Skin epidermis (tissue), 12 donors: ENCODE results near the gene HSD17B8.

Source experiments
- H3K27ac ChIP-seq, 21 experiments: fragments of 200-600 bp; sonication (generic) in 11 of 21; one replicate each; pipeline ENCODE4 v1.5.0; 2020; ENCODE audit warnings: mild to moderate bottlenecking in 3 of 21, inconsistent platforms in 2 of 21, moderate library complexity in 2 of 21
- H3K4me3 ChIP-seq, 7 experiments: fragments of 200-600 bp; sonication (generic) in 2 of 7; one replicate each; pipeline ENCODE4 v1.5.0; 2020; ENCODE audit warnings: inconsistent platforms in 2 of 7, mild to moderate bottlenecking in 2 of 7, moderate library complexity in 1 of 7

HSD17B8 gene

DNA sequence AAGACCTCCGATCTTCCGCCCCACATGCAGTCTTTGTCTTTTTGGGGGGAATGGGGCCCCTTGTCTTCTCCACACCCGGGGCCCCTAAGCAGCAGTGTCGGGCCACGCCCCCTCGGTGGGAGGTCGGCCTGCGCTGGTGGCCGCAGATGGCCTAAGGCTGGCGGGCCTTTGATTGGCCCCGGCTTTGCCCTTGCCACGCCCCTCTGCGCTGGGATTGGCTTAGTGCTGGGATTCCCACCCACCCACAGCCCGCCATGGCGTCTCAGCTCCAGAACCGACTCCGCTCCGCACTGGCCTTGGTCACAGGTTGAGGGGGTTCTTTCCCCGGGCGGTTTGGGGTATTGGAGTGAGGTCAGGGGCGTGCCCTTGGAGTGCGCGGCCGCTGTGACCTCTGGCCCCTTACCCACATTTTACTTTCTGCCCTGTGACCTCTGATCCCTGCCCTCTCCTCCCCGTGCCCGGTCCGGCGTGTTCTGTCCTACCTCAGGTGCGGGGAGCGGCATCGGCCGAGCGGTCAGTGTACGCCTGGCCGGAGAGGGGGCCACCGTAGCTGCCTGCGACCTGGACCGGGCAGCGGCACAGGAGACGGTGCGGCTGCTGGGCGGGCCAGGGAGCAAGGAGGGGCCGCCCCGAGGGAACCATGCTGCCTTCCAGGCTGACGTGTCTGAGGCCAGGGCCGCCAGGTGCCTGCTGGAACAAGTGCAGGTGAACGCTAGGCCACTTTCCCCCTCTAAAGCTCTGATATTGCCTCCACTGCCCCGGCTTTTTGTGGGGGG lies at the start of gene HSD17B8:
Gene HSD17B8 (plus strand): TSS at position 241 of the 776 bp plus-strand sequence. CDS start 14 bp downstream, at position 255.
- peak within 1 kb of the TSS; percentile 50 to 94 (median 79) for H3K27ac ChIP-seq
- H3K4me3 ChIP-seq: peak within 1 kb of the TSS; percentile 47 to 74 (median 61)

DNA sequence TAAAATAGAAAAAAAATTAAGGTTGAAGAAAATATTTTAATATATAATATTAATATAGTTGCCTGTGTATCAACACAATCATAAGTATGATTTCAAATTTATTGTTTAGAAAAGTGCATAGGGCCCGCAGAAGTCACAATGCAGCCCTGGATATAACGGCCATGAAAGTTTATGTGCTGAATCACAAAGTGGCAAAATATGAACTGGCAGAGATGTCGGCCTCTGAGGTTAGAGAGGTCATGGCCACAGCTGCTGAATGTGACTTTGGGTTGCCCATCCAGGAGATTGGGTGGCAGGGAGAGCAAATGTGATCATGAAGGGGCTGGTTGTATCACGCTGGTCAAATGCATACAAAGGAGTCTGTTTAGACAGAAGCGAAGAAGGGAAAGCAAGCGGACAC lies 47.9 kb upstream of the HSD17B8 start:
- no peak overlapping the region for H3K4me3 ChIP-seq
- H3K27ac ChIP-seq: no peak overlapping the region

DNA sequence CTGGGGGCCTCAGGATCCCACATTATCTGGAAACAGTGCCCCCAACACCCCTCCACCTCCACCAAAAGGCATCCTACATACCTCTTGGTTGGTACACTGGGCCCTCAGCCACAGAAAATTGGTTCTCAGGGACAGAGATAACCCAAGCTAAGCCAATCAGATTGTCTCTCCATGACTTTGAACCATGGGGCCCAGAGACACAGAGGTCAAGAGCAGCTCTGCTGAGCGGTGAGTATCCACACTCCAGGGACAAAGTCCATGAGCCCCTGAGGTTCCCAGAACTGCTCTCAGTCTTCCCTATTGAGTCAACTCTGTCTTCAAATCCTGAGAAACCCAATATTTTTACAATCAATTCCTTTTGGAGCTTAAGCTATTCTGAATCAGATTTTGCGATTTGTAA lies 47.5 kb upstream of the HSD17B8 start:
- Histone ChIP-seq H3K4me3 (no peak overlapping the region), H3K27ac (no peak overlapping the region)

DNA sequence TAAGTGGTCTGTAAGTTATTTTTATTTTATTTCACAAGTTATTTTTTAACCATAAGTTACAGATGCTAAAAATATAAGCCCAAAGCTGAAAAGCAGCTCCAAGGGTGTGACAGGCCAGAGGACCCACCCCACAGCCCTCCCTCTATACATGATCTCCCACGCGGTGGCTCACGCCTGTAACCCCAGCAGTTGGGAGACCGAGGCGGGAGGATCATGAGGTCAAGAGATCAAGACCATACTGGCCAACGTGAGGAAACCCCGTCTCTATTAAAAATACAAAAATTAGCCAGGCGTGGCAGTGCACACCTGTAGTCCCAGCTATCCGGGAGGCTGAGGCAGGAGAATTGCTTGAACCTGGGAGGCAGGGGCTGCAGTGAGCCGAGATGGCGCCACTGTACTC lies 44.4 kb upstream of the HSD17B8 start:
- H3K27ac ChIP-seq: peak overlapping the region in 1 of 21 experiments; percentile 47

DNA sequence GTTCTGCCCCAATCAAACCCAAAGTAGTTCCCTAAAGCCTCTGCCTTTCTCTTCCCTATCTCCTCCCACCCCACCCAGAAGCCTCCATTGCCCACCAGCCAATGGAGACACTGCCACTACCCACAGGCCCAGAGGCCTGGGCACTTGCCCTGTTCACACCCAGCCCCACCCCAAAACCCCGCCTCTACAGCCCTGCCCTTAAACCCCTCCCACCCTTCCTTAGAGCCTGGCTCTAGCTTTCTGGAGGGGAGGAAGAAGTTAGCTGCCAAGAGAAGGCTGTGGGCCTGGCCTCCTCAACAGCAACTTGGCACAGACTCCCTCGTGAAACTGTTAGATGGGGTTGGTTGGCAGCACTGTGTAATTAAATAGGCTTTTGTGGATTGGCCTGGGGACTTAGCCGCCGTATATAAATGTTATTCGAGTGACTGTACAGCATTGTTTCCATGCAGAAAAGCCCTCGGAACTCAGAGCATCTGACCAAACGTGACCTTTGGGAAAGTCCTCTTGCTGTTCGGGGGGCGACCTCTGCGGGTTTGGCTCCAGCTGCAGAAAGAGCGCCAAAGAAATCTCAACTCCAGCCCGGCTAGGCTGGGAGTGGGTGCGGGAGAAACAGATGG lies 43.6 kb upstream of the HSD17B8 start:
- H3K27ac ChIP-seq: peak overlapping the region in 12 of 21 experiments; percentile 8 to 76 (median 56)
- peak overlapping the region in 3 of 7 experiments; percentile 37 to 47 (median 45) for H3K4me3 ChIP-seq

More for the DNA sequence above, 44.4 kb upstream of the HSD17B8 start:
- no peak overlapping the region for H3K4me3 ChIP-seq

DNA sequence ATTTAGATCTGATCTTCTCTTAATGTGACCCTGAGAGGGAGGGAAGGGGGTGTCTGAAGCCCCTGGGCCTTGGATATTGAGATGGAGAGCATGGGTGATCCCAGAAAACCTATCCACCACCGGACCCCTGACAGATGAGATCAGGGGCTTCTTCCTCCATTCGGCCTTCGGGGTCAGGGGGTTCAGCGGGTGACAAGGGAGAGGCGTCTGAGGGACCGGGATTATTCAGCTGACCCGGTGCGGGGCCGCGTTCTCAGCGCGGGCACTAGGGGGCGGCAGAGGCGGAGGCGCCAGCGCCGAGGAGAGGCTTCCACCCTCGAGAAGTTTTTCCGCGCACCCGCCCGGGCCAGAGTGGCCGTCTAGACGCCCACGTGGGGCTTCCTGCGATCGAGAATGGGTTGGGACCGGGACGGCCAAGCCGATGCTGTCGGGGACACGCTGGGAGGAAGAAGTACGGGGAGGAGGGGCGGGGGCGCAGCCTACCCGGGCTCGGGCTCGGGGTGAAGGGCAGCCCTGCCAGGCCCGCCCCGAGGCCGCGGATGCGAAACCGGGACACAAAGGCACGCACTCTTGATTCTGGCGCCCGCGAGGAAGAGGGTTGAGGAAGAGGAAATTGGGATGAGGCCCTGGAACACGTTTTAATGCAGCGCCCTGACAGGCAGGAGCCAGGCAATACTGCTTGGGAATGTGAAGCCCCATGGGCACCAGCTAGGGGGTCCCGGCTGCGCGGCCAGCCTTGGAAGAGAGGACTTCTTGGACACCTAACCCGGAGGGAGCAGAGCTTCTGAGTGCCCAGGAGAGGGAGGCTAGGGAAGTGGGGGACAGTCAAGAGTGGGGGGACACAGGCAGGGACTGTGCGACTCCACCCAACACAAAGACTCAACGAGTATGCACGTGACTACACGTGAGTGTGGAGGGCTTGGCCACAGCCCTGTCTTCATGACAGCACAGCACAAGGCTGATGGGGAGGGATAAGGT lies 42.8 kb upstream of the HSD17B8 start:
- H3K27ac ChIP-seq: peak overlapping the region in 20 of 21 experiments; percentile 7 to 79 (median 59)

DNA sequence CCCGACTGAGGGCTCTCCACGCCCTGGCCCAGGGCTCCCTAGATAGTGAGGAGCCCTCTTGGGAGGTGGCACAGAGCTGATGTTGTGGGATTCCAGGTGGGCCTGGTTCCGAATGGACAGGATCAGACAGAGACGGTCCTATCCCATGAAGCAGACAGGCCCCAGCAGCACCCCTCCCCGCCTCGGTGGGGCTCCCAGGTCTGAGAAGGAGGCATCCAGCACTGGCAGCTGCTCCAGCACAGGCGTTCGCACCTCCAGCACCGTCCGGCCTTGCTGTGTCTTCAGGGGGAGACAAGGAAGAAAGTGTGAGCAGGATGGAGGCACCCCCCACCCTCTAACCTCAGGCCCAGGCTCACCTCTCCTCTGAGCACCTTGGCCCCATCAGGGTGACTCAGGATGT lies 40.9 kb upstream of the HSD17B8 start:
- Histone ChIP-seq H3K4me3 (no peak overlapping the region), H3K27ac (no peak overlapping the region)

More for the DNA sequence above, 42.8 kb upstream of the HSD17B8 start:
- peak overlapping the region; percentile 29 to 47 (median 32) for H3K4me3 ChIP-seq

DNA sequence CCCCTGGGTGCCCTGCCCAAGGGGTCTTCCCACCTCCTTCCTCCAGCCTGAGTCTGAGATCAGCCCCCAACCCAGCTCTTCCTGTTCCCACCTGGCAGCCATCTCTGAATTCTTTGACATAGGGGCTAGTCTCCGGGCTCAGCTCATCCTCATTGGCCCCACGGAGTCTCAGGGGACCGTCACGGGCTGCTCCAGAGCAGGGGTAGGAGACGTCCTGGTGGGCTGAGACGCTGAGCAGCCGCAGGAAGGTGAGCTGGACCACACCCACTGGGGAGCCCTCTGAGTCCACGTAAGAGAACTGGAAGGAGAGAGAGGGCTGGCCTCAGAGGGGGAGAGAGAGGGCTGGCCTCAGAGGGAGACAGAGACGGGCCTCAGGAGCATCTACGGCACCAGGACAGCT lies 40.3 kb upstream of the HSD17B8 start:
- H3K4me3 ChIP-seq: no peak overlapping the region
- no peak overlapping the region for H3K27ac ChIP-seq

DNA sequence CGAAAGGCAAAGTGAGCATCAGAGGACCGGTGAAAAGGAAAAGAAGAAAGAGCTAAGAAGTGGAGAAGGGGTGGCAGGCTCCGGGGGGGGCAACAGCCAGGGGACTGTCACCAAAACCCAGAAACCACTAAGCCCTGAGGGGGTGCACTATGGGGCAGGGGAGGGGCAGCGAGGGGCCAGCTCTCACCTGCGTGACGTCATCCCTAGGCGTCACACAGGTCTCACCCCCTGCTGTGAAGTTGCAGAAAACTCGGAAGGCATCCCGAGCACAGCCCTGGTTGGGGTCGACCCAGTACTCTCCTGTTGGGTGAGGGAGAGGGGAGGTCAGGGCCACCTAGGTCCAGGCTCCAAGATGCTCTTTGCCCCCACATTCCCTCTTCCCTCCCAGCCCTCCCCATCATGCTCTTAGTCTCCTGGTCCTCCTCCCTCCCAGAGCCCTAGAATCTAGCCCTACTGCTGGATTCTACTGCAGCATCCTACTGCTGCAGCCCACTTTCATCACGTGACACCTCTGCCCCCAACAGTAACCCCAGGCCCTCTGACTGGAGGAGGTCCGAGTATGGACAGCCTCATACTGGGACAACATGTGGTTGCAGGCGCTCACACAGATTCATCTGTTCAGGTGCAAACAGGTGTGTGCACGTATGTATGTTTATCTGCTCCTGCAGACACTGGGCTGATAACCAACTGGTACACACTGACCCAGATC lies 39.6 kb upstream of the HSD17B8 start:
- Histone ChIP-seq H3K4me3 (no peak overlapping the region), H3K27ac (no peak overlapping the region)

DNA sequence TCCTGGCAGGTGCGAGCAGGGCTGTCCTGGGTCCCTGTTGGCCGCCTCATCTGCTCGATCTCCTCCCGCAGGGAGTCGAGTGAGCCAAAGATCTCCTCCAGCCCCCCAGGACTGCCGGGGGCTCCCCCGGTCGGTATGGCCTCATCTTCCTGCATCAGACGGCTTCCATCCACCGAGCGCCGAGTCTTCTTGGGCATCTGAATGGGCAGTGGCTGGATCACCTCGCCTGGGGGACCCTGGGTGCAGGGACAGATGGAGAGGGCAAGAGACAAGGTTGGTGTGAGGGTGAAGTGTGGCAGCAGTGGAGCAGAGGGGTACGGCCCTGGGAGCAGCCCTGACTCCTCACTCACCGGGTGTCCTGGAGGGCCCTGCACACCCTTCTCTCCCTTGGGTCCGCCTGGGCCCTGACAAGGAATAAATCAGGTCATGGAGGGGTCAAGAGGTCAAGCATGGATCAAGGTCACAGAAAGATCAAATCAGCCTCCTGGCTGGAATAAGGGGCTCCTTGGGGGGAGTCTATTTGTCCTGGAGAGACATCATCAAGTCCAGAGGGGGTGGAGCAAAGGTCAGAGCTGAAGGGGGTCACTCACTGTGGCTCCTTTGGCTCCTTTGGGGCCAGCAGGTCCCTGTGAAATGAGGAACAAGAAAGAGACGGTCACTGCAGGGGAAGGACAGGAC lies 38.7 kb upstream of the HSD17B8 start:
- Histone ChIP-seq H3K27ac (no peak overlapping the region), H3K4me3 (no peak overlapping the region)

DNA sequence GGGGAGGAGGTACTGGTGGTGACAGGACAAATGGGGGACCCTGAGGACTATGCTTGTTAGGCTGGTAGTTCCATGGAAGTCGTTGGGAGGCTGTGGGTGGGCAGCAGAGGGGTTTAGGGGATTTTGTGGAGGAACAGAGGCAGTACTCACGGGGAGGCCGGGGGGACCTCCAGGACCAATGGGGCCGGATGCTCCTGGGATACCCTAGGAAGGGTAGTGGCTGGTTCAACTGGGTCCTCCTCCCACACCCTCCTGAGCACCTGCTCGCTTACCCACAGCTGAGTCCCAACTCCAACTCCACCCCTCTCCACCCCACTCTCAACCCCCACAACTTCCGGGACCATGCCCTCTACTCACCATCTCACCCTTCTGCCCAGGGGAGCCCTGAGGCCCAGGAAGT lies 38.1 kb upstream of the HSD17B8 start:
- no peak overlapping the region for H3K27ac ChIP-seq
- H3K4me3 ChIP-seq: no peak overlapping the region

DNA sequence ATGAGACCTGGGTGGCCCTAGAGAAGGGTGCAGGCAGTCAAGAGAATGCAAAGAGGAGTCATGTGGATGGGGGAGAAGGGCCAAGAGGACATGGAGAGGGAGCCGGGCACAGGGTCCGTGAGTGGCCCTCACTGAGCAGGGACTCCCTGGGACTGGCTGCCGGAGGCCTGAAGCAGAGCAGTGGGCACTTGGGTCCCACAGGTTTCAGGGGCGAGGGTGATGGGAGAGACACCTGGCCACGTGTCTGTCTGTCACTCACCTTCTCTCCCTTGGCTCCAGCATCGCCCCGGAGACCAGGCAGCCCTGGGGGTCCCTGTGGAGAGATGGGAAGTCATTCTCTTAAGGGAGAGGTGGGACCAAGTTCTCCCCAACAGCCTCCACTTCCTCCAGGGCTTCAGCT lies 37.6 kb upstream of the HSD17B8 start:
- Histone ChIP-seq H3K4me3 (no peak overlapping the region), H3K27ac (no peak overlapping the region)

DNA sequence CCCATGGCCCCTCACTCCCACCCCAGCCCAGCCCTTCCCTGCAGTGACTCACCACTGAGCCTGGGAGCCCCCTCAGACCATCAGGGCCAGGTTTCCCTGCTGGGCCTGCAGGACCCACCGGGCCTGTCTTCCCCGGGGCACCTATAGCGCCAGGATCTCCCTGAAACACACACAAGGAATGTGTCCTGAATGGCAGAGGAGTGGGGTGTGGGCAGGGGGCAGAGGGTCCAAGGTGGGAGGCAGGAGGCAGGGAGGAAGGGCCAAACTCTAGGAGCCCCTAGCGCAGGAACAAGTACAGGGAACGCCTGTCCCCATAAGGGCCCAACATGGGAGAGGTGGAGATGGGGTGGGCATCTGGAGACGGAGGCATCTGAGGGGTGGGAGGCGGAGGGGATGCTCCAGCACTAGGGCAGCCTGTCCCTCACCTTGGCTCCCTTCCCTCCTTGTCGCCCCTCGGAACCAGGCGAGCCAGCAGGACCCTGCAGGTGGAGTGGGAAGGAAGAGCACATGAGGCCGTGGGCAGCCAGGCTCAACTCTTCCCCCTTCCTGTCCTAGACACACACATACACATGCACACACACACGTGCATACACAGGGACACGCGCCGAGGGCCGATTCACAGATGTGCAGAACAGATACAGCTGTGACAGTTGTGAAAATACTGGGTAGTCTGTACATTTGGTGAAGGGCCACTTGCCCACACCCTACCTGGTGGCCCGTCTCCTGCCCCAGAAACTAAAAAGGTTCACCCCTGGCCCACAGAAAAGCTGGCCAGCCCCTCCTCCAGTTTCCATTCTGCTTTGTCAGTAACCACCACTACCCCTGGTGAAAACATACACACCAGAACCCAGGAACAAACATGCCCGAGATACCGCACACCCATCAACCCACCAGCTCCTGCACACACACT lies 36.8 kb upstream of the HSD17B8 start:
- H3K27ac ChIP-seq: no peak overlapping the region
- H3K4me3 ChIP-seq: no peak overlapping the region

DNA sequence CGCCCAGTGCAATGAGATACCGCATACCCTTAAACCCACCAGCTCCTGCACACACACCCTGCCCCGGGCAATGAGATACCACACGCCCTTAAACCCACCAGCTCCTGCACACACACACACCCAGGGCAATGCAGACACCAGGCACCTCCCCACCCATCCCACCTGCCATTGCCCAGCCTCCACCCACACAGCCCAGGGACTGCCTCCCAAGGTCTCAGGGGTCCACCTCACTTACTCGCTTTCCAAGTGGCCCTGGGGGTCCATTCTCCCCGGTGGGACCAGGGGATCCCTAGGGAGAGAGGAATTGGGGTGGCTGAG lies 36.2 kb upstream of the HSD17B8 start:
- Histone ChIP-seq H3K27ac (no peak overlapping the region), H3K4me3 (no peak overlapping the region)

DNA sequence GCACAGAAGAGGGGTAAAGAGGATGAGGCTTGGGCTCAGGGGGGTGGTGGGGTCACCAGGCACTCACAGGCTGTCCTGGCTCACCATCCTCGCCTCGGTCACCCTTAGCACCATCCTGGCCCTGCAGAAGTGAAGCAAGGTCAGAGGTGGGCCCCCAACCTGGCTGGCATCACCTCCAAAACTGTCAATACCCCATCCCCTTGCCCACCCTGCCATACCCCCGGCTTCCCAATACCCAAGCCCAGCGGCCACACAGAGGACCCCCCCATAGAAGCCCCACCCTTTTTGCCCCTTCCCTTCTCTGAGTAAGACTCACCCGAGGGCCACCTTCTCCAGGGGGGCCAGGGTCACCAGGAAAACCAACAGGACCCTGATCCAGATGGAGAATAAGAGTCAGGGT lies 35.8 kb upstream of the HSD17B8 start:
- Histone ChIP-seq H3K27ac (no peak overlapping the region), H3K4me3 (no peak overlapping the region)

DNA sequence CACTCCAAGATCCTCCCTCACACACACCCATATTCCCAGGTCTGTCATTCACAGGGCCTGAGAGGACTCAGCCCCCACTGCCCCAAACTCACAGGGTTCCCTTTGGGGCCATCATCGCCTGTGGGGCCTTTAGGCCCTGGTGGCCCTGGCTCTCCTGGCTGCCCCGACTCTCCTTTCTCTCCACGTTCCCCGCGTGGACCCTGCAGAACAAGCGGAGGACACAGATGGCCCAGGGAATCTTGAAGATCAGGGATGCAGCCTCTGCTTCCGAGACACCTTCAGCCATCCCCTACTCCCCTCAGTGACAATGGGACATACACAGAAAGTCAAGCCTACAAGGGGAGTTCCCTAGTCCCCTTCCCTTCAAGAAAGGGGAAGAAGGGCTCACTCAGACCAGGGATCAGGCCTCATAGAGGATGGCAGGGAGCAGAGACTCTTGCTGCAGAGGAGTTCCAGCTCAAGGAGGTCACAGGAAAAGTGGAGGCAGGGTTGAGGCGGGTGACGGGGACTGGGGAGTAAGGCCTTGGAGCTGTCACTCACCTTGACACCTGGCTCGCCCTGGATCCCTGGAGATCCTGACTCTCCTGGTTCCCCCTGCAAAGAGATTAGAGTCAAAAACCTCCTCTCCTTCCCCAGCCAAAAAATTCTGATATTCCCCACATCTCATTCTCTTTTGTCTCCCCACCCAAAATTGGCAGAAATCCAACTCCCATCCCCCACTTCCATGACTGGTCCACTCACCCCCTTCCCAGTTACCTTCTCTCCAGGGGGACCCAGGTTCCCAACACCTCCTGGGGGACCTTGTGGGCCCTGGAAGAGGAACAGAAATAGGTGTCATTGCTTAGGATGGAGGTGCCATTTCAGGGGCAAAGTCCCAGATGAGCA lies 34.9 kb upstream of the HSD17B8 start:
- Histone ChIP-seq H3K27ac (no peak overlapping the region), H3K4me3 (no peak overlapping the region)
